Left lung (tissue), 10 donors: ENCODE results near the gene SLC26A4. TPM values are rescaled to one million over a fixed set of nuclear protein-coding genes. Genes with fewer than 3 reads are reported as not detected.

Experiments used
- ATAC-seq: fragments of 200-7000 bp; cut with Tn5 transposase; one replicate; pipeline ENCODE4 v1.9.1; 2020; ENCODE audit warnings: moderate library complexity
- DNase-seq, 4 donors: peaks; one replicate each; pipeline ENCODE4 v3.0.0-alpha.2; 2013 to 2020
- H3K27ac ChIP-seq, 2 donors: fragments of 200-600 bp; sonication (generic) in 1 of 2; one replicate each; pipeline versions ENCODE4 v1.5.0 to v1.8.0; 2020 to 2021
- H3K27me3 ChIP-seq, 2 donors: fragments of 200-600 bp; sonication (generic) in 1 of 2; one replicate each; pipeline versions ENCODE4 v1.5.0 to v1.8.0; 2020 to 2021
- H3K36me3 ChIP-seq, 2 donors: fragments of 200-600 bp; sonication (generic) in 1 of 2; one replicate each; pipeline versions ENCODE4 v1.5.0 to v1.8.0; 2020 to 2021
- H3K4me1 ChIP-seq, 2 donors: fragments of 200-600 bp; one replicate each; pipeline ENCODE4 v1.8.0; 2021
- H3K4me3 ChIP-seq, 2 donors: fragments of 200-600 bp; sonication (generic) in 1 of 2; one replicate each; pipeline versions ENCODE4 v1.5.0 to v1.8.0; 2020 to 2021; ENCODE audit warnings: mild to moderate bottlenecking in 1 of 2
- H3K9me3 ChIP-seq, 2 donors: fragments of 200-600 bp; sonication (generic) in 1 of 2; one replicate each; pipeline versions ENCODE4 v1.5.0 to v1.8.0; 2020 to 2021
- CTCF ChIP-seq, 2 donors: fragments of 200-600 bp; sonication (generic) in 1 of 2; IDR thresholded peaks; one replicate each; pipeline versions ENCODE4 v1.5.0 to v1.8.0; 2021; ENCODE audit warnings: antibody characterized with exemption in 2 of 2
- intact Hi-C, 2 donors: fragments of 100-400 bp; cut with DNase I; formaldehyde crosslinking; loops; one replicate each; pipeline versions ENCODE4 v1.11.2 to v1.14.2; 2022
- polyA plus RNA-seq, 6 donors: library from polyadenylated mRNA; unstranded; fragments of 120-200 nt; gene quantifications; one replicate each; pipeline ENCODE4 v1.2.1, GENCODE V29; 2013; ENCODE audit not compliant: insufficient read length in 6 of 6
- total RNA-seq, 2 donors: library from RNA; stranded (reverse); fragmentation: NEBNext Ultra II Directional; extraction: Animal tissue kit (Norgen Biotek cat#: 25700); gene quantifications; one replicate each; pipeline ENCODE4 v1.2.1, GENCODE V29; 2021
- donor health status: DM: no; HTN: yes; CAD: no.
- donor health status: DM: no; HTN: no; CAD: no.

Gene SLC26A4
- total and polyA plus RNA-seq, 8 donors, result 0.82 to 2.5 (median 1.3) TPM

GRCh38 chr7:107663196-107663595 is 2.6 kb downstream of the SLC26A4 start:
- Histone ChIP-seq H3K9me3 (no peaks in the 10 kb centered on the region), H3K4me1 (peaks cover 12 to 19% of the 10 kb centered on the region in 2 donors), H3K36me3 (no peaks in the 10 kb centered on the region), H3K27ac (no peak overlapping the region), H3K27me3 (peaks cover 28 to 52% of the 10 kb centered on the region in 2 donors), H3K4me3 (no peak overlapping the region)
- no peak for ATAC-seq
- no peak for DNase-seq
- intact Hi-C loops, result no loop called here
- TF ChIP-seq CTCF (IDR thresholded peaks at IDR 0.05), result no peak

GRCh38 chr7:107666790-107667189 is 6.2 kb downstream of the SLC26A4 start:
- DNase-seq, result no peak
- no peak for TF ChIP-seq CTCF (IDR thresholded peaks at IDR 0.05)
- peaks cover 0 to 2% of the 10 kb centered on the region in 2 donors for H3K4me1 ChIP-seq
- no peaks in the 10 kb centered on the region for H3K36me3 ChIP-seq
- H3K27ac ChIP-seq, result no peak overlapping the region
- peaks cover 10 to 20% of the 10 kb centered on the region in 2 donors for H3K27me3 ChIP-seq
- no peaks in the 10 kb centered on the region for H3K9me3 ChIP-seq
- no peak for ATAC-seq
- no peak overlapping the region for H3K4me3 ChIP-seq
- intact Hi-C loops, result no loop called here

GRCh38 chr7:107667341-107667740 is 6.7 kb downstream of the SLC26A4 start:
- ATAC-seq (no peak), DNase-seq (no peak)
- no peaks in the 10 kb centered on the region for H3K9me3 ChIP-seq
- no peaks in the 10 kb centered on the region for H3K36me3 ChIP-seq
- TF ChIP-seq CTCF (IDR thresholded peaks at IDR 0.05), result no peak
- H3K4me3 ChIP-seq, result no peak overlapping the region
- intact Hi-C loops, result no loop called here
- H3K4me1 ChIP-seq, result no peaks in the 10 kb centered on the region
- H3K27ac ChIP-seq, result no peak overlapping the region
- H3K27me3 ChIP-seq, result peaks cover 4 to 15% of the 10 kb centered on the region in 2 donors

GRCh38 chr7:107668296-107668695 is 7.7 kb downstream of the SLC26A4 start:
- no peak for TF ChIP-seq CTCF (IDR thresholded peaks at IDR 0.05)
- Histone ChIP-seq H3K27ac (no peak overlapping the region), H3K36me3 (no peaks in the 10 kb centered on the region), H3K27me3 (peaks cover 0 to 5% of the 10 kb centered on the region in 2 donors), H3K4me3 (no peak overlapping the region), H3K9me3 (no peaks in the 10 kb centered on the region), H3K4me1 (no peaks in the 10 kb centered on the region)
- ATAC-seq (no peak), DNase-seq (no peak)
- intact Hi-C loops, result no loop called here

GRCh38 chr7:107672183-107672582 is 11.6 kb downstream of the SLC26A4 start:
- no peaks in the 10 kb centered on the region for H3K4me1 ChIP-seq
- ATAC-seq, result no peak
- H3K36me3 ChIP-seq, result no peaks in the 10 kb centered on the region
- no peaks in the 10 kb centered on the region for H3K27me3 ChIP-seq
- H3K27ac ChIP-seq, result no peak overlapping the region
- H3K9me3 ChIP-seq, result no peaks in the 10 kb centered on the region
- no peak for TF ChIP-seq CTCF (IDR thresholded peaks at IDR 0.05)
- no peak overlapping the region for H3K4me3 ChIP-seq
- no peak for DNase-seq
- intact Hi-C loops, result no loop called here
